HG03442 (cell line): Measurements from ENCODE around the gene SOCS1.
"Not testable (repeated sequence)": the region's sequence is repeated elsewhere in the genome, so short reads cannot be mapped to it uniquely, and the experiment has no call there.

Source experiments
- ATAC-seq: cut with Tn5 transposase; IDR thresholded peaks from one replicate; pipeline ENCODE4 v1.9.1; 2021; ENCODE audit warnings: mild to moderate bottlenecking, moderate library complexity; ENCODE audit not compliant: unreplicated experiment

The SOCS1 gene

GRCh38 chr16:11231367-11231970 lies 24.5 kb downstream of the SOCS1 start:
- no peak for ATAC-seq

GRCh38 chr16:11229906-11230305 lies 26.1 kb downstream of the SOCS1 start:
- ATAC-seq: no peak

- no peak for ATAC-seq
Measured at GRCh38 chr16:11229432-11229831, 26.6 kb downstream of the SOCS1 start.

- no peak for ATAC-seq
Measured at GRCh38 chr16:11225677-11226549, 30.1 kb downstream of the SOCS1 start.

GRCh38 chr16:11224894-11225676 lies 30.9 kb downstream of the SOCS1 start:
- ATAC-seq: peak; percentile 86

GRCh38 chr16:11224096-11224893 lies 31.7 kb downstream of the SOCS1 start:
- peak; percentile 41 for ATAC-seq

GRCh38 chr16:11220507-11220906 lies 35.5 kb downstream of the SOCS1 start:
- ATAC-seq: not testable (repeated sequence)

GRCh38 chr16:11219178-11219577 lies 36.8 kb downstream of the SOCS1 start:
- no peak for ATAC-seq

GRCh38 chr16:11218604-11218962 lies 37.4 kb downstream of the SOCS1 start:
- no peak for ATAC-seq

- no peak for ATAC-seq
Measured at GRCh38 chr16:11217651-11218603, 38.1 kb downstream of the SOCS1 start.

- no peak for ATAC-seq
Measured at GRCh38 chr16:11215935-11216556, 40.0 kb downstream of the SOCS1 start.

GRCh38 chr16:11213799-11214198 lies 42.2 kb downstream of the SOCS1 start:
- no peak for ATAC-seq

GRCh38 chr16:11213373-11213772 lies 42.6 kb downstream of the SOCS1 start:
- no peak for ATAC-seq

- no peak for ATAC-seq
Measured at GRCh38 chr16:11212798-11213196, 43.2 kb downstream of the SOCS1 start.

GRCh38 chr16:11211977-11212797 lies 43.8 kb downstream of the SOCS1 start:
- no peak for ATAC-seq

- ATAC-seq: no peak
Measured at GRCh38 chr16:11211061-11211976, 44.7 kb downstream of the SOCS1 start.

- no peak for ATAC-seq
Measured at GRCh38 chr16:11210260-11210659, 45.7 kb downstream of the SOCS1 start.
